ENCODE measurements around the gene LRRC8A. TPM values are rescaled to one million over a fixed set of nuclear protein-coding genes. Genes with fewer than 3 reads are reported as not detected.

LRRC8A gene
- total and polyA plus RNA-seq, 2 of the 8 experiments (the other 6 are each of a cell fraction or from before 2014, with no cell fraction given), result 103 to 111 TPM

GRCh38 chr9:128891321-128892220, 9.6 kb downstream of the LRRC8A start (continued):
- TF ChIP-seq GTF2F1 (IDR thresholded peaks at IDR 0.05; ENCODE audit: borderline replicate concordance, low read depth, low read length), result no peak
